Hematopoietic multipotent progenitor cell (in vitro differentiated cells): ENCODE data around the gene TECPR2. TPM values are rescaled to one million over a fixed set of nuclear protein-coding genes. Genes with fewer than 3 reads are reported as not detected.

Experiments
- DNase-seq, 3 donors: peaks; one replicate each; pipeline ENCODE4 v3.0.0-alpha.2; 2011 to 2015; ENCODE audit warnings: low read depth in 2 of 3, low spot score in 2 of 3
- total RNA-seq: library from RNA; depleted of rRNA; stranded (reverse); fragments of >200 nt; gene quantifications from one replicate; pipeline ENCODE4 v1.2.3, GENCODE V29; 2012

Gene TECPR2
- total RNA-seq, 1 donor: 9.4 TPM

DNA sequence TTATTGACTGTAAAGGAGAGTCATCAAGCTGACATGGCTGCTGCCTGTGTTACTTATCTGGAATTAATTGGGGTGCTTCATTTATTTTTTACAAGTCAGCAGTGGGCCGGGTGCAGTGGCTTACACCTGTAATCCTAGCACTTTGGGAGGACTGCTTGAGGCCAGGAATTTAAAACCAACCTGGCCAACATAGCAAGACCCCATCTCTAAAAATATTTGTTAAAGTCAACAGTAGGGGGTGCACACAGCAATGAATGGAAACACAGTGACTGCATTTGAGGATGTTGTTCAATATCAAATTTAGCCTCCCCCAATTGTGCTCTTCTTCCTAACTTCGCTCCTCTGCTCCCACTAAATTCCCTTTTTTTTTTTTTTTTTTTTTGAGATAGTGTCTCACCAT is 94.8 kb downstream of the TECPR2 start:
- DNase-seq: no peak

DNA sequence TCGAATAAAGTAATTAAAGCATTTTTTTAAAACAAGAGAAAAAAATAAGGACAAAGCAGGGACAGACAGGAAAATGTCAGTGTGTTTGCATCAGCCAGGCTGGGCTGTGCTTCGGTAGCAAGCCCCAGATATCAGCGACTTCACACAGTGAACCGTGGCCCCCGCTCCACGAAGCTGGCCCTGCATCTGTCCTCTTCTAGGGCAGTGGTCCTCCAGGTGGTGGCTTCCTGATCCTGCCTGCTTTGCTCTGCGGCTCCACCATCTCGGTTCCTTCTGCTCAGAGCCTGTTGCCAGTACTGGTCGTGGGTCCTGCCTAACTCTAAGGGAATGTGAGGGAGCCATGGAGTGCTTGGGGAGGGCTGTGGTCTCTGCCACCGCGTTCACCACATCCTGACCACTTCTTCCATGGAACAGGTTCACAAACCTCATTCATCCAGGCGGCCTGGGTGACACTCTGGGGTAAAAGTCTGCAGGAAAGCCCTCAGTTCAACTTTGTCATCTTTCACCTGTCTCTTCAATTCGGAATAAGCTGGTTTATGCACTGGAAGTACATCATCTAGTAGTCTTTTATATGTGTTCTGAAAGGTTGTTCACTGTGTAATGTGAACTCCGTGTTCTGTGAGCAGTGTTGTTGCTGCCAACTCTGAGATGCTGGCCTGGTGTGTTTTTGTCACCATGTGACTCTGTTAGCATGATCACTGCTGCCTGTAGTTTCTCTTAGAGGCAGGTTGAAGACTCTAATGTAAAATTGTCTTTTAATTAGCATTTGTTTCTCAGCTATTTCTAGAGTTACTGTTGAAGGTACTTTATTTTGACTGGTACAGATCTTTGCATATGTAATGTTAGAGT is 99.0 kb downstream of the TECPR2 start:
- no peak for DNase-seq

DNA sequence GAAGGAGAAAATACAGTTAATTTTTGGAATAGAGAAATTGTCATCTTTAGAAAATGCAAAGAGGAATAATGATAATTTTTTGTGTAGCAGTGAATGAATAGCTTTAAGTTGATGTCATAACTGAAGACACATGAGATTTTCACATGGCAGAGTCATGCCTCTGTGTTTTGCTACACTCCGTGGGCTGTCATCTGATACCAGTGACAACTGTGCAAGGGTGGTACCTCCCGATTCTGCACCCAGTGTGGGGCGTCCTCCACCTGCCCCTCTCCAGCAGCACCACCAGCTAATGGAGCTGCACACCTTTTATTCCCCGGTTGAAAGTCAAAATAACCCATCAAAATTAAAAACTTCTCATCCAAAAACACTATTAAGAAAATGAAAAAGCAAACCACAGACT is 99.7 kb downstream of the TECPR2 start:
- no peak for DNase-seq

DNA sequence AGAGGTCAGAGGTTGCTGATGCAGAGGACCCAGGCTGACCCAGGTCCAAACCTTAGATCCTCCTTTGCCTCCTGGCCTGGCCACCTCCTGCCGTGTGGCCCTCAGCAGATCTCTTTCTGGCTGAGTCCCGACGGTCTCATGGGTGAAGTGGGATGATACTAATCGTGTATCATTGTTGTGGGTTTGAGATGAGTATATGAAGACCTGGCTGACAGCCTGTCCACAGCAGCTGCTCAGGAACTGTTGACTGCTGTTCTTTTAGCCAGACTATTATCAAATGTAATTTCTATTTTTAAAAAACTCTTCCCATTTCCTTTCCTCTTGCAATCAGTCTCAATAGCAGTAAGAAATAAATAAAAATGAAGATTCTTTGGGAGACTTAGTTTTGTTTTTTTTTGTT is 101.3 kb downstream of the TECPR2 start:
- no peak for DNase-seq

DNA sequence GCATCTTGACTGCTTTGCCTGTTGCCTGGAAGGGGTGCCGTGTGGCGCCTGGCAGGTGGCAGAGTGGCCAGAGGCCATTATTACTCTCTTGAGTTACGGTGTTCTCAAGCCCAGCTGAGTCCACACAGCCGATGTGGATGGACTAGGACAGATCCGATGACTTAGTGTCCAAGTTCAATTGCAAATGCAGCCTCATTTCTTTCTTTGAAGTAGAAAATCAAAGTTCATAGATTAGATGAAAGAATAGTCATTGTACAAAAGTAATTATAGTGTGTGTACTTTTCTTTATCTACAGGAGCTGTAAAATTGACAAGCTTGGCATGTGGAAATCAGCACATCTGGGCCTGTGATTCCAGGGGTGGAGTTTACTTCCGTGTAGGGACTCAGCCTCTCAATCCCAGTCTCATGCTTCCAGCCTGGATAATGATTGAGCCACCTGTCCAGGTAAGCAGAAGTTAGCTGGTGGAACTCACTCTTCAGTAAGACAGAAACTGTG is 102.2 kb downstream of the TECPR2 start:
- no peak for DNase-seq

DNA sequence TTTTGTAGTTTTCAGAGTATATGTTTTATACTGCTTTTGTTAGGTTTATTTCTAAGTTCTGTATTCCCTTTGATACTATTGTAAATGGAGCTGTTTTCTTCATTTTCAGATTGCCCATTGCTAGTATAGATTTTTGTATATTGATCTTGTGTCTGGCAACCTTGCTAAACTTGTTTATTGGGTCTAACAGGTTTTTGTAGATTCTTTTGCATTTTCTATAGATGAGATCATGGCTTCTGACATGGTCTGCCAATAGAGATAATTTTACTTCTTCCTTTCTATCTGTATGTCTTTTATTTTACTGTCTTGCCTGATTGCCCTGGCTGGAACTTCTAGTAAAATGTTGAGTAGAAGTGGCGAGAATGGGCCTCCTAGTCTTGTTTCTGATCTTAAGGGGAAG is 106.5 kb downstream of the TECPR2 start:
- DNase-seq: no peak

DNA sequence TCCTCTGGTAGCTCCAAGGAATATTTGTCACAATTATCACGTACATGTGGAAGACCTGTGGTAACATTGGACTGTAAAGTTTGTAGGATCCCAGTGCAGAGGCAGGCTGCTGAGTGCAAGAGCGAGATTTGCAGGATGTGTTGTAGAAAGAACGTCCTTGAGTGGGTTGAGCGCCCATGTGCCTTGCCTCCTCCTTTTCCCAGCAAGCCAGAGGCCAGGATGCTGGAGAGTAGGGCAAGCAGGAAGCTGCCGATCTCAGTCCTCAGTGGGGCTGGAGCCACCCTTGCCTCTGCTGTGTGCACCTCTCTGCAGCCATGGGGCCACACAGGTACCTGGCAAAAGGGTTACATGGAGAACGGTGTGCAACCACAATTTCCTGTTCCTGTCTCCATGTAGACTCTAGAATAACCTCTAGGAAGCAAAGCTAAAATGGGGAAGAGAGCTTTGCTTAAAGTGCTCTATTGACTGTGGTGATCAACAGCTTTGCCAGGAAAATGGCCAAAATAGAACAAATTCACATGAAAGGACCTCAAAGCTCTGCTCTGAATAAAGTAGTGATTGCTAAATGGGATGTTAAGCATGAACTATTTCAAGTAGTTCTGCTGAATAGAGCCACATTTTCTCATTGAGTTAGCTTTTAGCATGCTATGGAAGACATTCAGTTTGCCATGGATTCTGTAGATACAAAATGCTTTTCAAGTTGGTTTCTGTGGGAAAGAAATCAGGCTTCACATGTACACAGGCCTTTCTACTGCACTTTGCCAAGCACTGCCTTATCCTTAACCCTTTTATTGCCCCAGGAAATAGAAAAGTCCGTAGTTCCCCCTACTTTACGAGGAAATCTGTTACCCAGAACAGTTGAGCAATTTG is 109.4 kb downstream of the TECPR2 start:
- no peak for DNase-seq

DNA sequence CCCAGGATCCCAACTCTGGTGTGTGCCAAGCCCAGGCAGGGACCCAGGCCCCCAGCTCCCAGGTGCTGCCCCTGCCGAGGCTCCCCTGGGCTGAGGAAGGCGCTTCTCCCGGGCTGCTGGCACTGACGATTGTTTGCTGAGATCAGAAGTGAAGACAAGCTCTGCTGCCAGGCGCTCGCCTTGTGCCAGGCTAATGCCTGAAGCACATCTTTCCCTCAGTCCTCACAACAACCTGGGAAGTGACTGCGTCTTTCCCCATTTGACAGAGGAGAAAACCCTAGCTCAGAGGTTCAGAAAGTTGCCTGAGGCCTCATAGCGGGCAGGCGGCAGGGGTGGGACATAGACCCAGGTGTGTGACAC is 110.0 kb downstream of the TECPR2 start:
- no peak for DNase-seq

DNA sequence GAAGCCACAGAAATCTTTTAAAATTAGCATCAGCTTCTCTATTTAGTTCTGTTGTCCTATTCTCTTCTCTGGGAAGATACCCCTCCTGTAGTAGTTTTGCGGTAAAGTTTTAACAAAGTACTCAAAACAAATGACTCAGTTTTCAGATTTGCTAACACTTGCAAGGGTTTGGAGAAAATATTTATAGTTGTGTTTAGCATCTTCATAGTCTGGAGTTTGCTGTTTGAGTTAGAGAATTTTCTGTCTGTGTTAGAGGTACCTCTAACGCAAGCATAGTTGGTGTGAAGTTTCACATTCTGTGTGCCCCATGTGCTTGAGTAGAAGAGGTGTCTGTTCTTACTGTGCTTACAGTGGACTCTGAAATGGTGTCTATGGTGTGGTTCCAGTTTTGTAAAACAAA is 110.8 kb downstream of the TECPR2 start:
- DNase-seq: no peak

DNA sequence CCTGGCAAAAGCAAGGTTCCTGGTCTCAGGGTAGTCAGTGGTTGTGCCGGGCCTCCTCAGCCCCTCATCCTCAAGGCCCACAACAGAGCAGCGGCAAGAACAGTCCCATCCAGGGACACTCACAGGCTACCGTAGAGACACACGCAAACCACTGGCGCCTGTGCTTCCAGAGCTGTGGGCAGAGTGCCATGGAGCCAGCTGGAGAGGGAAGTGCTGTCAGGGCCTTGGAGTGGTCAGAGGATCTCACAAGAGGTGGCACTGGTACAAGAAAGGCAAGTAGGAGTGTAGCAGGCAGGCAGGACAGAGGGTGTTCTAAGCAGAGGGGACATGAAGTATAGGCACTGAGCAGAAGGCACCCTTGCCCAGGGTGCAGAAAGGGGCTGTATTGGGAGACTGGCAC is 112.2 kb downstream of the TECPR2 start:
- DNase-seq: no peak

DNA sequence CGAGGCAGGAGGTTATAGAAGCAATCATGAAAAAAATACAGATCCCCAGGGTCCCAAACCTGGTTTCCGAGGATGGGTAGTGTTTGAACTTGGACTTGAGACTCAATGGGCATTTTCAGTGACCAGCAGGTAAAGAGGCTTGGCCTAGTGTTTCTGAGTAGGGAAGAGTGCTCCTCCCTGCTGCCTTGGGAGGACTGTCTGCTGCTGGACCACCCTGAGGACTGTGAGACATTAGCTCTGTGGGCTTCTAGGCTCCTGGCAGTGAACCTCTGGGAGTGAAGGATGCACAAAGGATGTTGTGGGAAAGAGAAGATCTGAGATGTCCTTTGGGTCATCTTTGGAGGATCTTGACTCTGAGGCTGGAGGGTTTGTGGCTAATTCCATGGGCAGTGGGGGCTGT is 116.4 kb downstream of the TECPR2 start:
- no peak for DNase-seq

DNA sequence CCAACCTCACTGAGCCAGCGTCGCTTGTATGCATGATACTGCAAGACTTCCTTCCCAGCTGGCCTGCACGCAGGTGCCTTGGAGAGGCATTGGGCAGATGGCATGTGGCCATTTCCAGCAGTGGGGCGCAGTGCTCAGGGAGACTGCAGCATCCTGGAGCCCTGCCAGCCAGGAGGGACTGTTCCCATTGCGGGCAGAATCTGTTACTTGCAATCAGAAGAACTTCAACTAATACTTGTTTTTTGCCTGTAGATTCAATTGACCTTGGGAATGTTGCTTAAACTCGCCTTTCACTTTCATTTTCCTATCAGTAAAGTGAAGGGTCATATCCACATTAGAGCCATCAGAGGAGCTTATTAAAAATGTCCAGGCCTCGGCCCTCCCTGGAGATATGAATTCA is 117.0 kb downstream of the TECPR2 start:
- DNase-seq: no peak

DNA sequence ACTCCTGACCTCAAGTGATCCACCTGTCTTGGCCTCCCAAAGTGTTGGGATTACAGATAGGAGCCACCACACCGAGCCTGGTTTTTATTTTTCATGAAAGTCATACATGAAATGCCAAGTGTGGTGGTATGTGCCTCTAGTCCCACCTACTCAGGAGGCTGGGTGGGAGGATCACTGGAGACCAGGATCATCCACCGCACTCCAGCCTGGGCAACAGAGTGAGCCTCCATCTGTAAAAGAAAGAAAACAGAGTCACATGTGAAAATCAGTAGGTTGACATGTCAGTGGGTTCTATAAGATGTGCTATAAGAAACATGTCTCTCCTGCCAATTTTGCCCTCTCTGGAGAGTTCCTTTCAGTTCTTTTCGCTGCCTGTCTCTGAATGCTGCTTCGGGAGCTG is 118.6 kb downstream of the TECPR2 start:
- DNase-seq: no peak

DNA sequence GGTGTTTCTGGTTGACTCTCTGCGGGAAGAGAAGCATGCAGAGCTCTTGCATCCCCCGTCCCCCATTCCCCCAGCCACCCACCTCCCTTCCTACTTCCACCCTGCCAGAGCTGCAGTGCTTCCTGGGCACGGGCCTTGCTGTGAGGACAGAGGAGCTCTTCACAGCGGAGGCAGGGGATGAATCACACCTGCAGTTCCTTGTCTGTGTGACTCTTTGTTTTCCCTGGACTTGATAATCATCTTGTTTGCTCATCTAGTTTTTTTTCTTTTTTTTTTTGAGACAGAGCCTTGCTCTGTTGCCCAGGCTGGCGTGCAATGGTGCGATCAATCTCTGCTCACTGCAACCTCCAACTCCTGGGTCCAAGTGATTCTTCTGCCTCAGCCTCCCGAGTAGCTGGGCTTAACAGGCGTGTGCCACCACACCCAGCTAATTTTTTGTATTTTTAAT is 119.1 kb downstream of the TECPR2 start:
- no peak for DNase-seq

DNA sequence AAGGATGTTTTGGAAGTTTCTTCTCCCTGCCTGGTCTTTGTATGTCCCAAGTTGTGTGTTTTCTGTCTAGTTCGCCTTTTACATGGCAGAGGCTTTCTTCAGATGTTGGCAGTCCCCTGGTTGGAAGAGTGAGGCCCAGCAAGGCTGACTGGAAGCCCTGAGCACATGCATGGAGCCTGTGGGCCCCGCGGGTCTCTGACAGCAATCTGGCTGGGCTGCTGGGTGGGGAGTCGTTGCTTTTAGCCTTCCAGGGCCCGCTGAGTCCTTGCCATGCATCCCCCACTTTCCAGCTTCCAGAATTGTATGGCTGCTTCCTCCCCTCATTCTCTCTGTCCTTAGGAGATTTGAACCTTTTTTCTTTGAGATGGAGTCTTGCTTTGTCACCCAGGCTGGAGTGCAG is 121.6 kb downstream of the TECPR2 start:
- DNase-seq: no peak

DNA sequence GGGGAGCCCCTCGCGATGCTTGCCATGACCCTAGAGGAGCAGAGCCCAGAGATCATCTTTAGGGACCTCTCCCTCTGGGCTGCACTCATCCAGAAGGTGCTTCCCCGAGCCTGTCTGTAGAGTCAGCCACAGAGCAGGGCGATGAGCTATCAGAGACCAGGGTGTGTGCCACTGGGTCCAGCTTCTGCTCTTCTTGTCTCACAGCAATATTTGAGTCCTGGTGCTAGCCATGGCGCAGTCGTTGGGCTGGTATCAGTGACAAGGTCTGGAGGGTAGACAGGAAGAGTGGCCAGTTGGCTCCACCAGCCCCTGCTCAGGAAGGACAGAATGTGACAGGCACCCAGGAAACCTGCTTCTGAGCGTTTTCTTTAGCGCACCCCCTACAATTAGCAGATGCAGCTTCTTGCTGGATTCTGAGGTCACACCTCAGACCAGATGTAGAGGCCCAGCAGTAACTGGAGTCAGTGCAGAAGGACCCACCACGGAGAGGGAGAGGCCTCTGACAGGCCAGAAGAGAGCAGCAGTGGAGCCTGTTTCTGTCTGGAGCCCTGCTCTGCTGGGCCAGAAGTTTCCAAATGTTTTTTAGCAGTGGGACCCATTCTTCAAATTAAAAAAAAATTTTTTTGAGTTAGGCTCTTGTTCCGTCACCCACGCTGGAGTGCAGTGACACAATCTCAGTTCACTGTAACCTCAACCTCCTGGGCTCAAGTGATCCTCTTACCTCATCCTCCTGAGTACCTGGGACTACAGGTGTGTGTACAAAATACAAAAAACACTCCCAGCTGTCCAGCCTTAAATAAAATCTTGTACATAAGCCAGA is 123.2 kb downstream of the TECPR2 start:
- DNase-seq: no peak

DNA sequence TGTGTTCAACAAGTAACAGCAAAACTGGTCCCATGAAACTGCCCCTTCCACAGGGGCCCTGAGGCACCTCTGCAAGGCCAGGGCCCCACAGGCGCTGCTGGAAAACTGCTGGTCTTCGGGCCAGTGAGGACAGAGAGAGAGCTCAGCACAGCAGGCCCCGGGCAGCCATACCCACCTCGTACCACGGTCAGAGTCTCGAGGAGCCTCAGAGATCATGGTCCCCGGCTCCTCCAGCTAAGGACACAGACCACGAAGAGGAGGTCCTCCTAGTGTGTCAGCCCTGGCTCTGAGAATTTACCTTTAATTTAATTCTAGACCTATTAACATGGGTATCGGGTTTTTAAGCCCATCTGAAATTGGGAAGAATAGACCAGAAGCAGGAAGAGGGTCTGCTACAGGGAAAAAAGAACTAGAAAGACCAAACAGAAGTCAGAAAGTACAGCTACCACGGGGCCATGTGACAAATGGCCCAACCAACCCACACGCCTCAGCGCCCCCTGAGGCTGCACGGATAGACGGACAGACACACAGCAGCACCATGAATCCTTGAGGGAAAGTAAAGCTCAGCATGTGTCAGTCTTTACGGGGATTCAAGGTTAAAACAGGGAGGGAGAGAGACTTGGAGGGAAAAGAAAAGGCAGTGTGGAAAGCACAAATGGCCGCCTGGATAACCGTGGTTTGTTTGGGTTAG is 123.9 kb downstream of the TECPR2 start:
- no peak for DNase-seq

DNA sequence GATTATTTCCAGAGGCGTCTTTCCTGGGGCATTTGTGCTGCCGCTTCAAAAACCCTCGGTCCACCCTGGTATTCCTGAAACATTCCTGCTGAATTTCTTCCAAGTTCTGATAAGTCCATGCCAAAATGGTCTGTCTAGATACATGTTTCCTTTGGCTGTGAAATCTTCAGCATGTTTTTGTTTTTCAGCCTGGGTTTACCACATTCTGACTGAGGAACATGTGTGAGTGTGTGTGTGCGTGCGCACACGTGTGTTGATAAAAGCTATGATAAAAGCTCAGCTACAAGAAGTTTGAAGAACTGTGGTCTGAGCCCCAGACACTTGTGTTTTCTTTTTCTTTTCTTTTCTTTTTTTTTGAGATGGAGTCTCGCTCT is 124.5 kb downstream of the TECPR2 start:
- no peak for DNase-seq

DNA sequence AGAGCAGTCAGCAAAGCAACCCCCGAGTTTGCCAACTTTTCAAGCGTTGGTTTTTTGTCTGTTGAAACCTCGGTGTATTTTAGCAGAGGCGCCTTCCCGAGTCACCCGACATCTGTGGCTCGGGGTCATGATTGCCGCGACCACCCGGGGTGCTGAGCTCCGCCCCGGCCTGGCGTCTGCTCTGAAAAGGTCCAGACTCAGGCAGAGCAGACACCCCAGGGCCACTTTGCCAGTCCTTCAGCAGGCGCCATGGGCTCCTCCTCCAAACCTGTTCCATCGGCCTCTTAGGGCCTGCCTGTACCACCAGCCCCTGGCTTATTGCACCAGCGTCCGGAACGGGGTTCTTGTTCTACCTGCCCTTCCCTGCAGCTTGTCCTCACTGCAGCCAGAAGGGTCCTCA is 127.7 kb downstream of the TECPR2 start:
- no peak for DNase-seq

DNA sequence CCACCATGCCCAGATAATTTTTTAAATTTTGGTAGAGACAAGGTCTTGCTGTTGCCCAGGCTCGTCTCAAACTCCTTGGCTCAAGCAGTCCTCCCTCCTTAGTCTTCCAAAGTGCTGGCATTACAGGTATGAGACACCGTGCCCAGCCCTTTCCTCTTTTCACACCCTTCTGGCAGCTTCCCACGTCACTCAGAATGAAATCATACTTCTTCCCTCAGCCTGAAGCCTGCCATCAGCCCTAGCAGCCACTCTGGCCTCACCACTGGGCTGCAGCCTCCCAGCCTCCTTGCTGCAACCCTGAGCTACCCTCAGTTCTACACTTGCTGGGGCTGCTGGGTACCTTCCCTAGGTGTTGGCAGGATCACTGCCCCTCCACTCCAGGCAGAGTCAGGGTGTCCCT is 128.6 kb downstream of the TECPR2 start:
- DNase-seq: no peak
